SK-N-SH treated with all-trans-retinoic acid at 6 μM for 48 hours (cell line): ENCODE measurements around the gene C2orf66.

Experiments
- ARNTL ChIP-seq: fragments of 450-650 bp; formaldehyde crosslinking; IDR thresholded peaks from 2 replicates; pipeline ENCODE4 v1.5.0; 2020; ENCODE audit warnings: low read depth, mild to moderate bottlenecking, moderate library complexity, borderline replicate concordance
- BACH2 ChIP-seq: fragments of 250-450 bp; sonication (Bioruptor Pico); IDR thresholded peaks from 2 replicates; pipeline ENCODE4 v1.9.0; 2021; ENCODE audit warnings: mild to moderate bottlenecking, borderline replicate concordance
- ESRRG ChIP-seq: fragments of 250-450 bp; sonication (Bioruptor Pico); IDR thresholded peaks from 2 replicates; pipeline ENCODE4 v1.6.1; 2021; ENCODE audit warnings: mild to moderate bottlenecking
- ISL1 ChIP-seq: fragments of 250-450 bp; sonication (Bioruptor Pico); IDR thresholded peaks from 2 replicates; pipeline ENCODE4 v2.1.2; 2022; ENCODE audit warnings: mild to moderate bottlenecking, moderate library complexity
- PPARA ChIP-seq: fragments of 250-450 bp; sonication (Bioruptor Pico); IDR thresholded peaks from 2 replicates; pipeline ENCODE4 v1.5.0; 2020; ENCODE audit warnings: mild to moderate bottlenecking, borderline replicate concordance
- RARB ChIP-seq: fragments of 250-450 bp; sonication (Bioruptor Pico); IDR thresholded peaks from 2 replicates; pipeline ENCODE4 v1.8.0; 2021; ENCODE audit warnings: mild to moderate bottlenecking, moderate library complexity
- SNAI2 ChIP-seq: fragments of 250-450 bp; sonication (Bioruptor Pico); IDR thresholded peaks from 2 replicates; pipeline ENCODE4 v1.5.0; 2020; ENCODE audit warnings: mild to moderate bottlenecking, moderate library complexity
- TCF4 ChIP-seq: fragments of 250-450 bp; sonication (Bioruptor Pico); IDR thresholded peaks from 2 replicates; pipeline ENCODE4 v1.8.0; 2021; ENCODE audit warnings: mild to moderate bottlenecking, moderate library complexity, borderline replicate concordance
- TOX ChIP-seq: fragments of 250-450 bp; sonication (Bioruptor Pico); IDR thresholded peaks from 2 replicates; pipeline ENCODE4 v1.8.0; 2021; ENCODE audit warnings: mild to moderate bottlenecking, moderate library complexity, borderline replicate concordance
- ZC3H10 ChIP-seq: fragments of 250-450 bp; sonication (Bioruptor Pico); IDR thresholded peaks from 2 replicates; pipeline ENCODE4 v1.5.1; 2021; ENCODE audit warnings: mild to moderate bottlenecking, moderate library complexity
- ZFP3 ChIP-seq: fragments of 250-450 bp; sonication (Bioruptor Pico); IDR thresholded peaks from 2 replicates; pipeline ENCODE4 v1.5.0; 2020; ENCODE audit warnings: mild to moderate bottlenecking, moderate library complexity
- ZNF565 ChIP-seq: fragments of 450-650 bp; formaldehyde crosslinking; conservative IDR thresholded peaks from 2 replicates; pipeline ENCODE4 v1.5.0; 2020; ENCODE audit warnings: low read depth, mild to moderate bottlenecking, moderate library complexity
- ZNF70 ChIP-seq: fragments of 450-650 bp; formaldehyde crosslinking; IDR thresholded peaks from 2 replicates; pipeline ENCODE4 v1.5.0; 2020; ENCODE audit warnings: mild to moderate bottlenecking, moderate library complexity

DNA sequence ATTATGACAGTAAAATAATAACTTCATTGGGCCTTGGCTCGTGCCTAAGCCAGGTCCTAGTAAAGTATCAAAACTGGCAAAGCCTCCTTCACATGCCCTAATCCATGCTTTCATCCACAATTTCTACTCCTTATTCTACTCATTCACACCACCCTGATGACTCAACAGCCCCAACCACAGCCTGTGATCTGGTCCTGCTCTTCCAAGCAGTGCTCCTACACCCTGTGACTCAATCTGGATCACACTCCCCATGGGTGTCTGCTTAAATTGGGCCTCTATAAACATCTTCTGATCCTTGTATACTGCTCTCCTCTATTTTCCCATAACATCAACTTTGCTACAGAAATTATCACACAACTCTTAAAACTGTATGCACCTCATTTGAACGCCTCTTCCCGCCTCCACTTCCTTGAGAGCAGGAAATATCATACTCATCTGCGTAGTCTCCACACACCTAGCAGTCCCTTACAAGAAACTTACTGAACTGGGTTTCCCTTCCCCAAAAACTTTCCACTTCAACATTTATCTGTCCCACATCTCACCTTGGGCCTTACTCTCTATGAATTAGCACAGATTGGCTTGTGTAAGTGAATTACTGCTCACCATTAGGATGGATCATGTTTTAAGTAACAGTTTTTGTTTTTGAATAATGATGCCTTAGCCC lies 25.6 kb downstream of the C2orf66 start:
- no peak for TF ChIP-seq TOX (CRISPR knock-in tag)
- no peak for TF ChIP-seq ISL1 (CRISPR knock-in tag)
- no peak for TF ChIP-seq BACH2 (CRISPR knock-in tag)
- TF ChIP-seq ZNF70: no peak
- TF ChIP-seq PPARA: no peak
- no peak for TF ChIP-seq ZNF565 (CRISPR knock-in tag)
- no peak for TF ChIP-seq ZFP3 (CRISPR knock-in tag)
- no peak for TF ChIP-seq ZC3H10 (CRISPR knock-in tag)
- TF ChIP-seq SNAI2: no peak
- TF ChIP-seq RARB (CRISPR knock-in tag): no peak
- no peak for TF ChIP-seq TCF4 (CRISPR knock-in tag)
- TF ChIP-seq ESRRG (CRISPR knock-in tag): no peak
- no peak for TF ChIP-seq ARNTL (CRISPR knock-in tag)
